T47D (cell line): ENCODE data around the gene SKIDA1.

Experiments
- DNase-seq, 2 experiments: peaks; one replicate each; pipeline versions ENCODE4 v3.0.0 to v3.0.0-alpha.2; 2011 to 2012; ENCODE audit warnings: low read depth in 1 of 2, low spot score in 1 of 2
- JUND ChIP-seq: IDR thresholded peaks from 2 replicates; pipeline ENCODE4 v1.6.1; 2012; ENCODE audit warnings: low read depth
- in situ Hi-C: cut with HindIII; loops from 2 replicates; pipeline ENCODE4 v1.10.0; 2016; ENCODE audit warnings: low sequenced_read_pairs, low pct_unique_long_range_greater_than_20kb

Gene SKIDA1

GRCh38 chr10:21488246-21488956, 37.1 kb downstream of the SKIDA1 start:
- no peak for DNase-seq
- no peak for TF ChIP-seq JUND
- in situ Hi-C loops, result no loop called here

GRCh38 chr10:21487416-21488180, 37.9 kb downstream of the SKIDA1 start:
- in situ Hi-C loops, result no loop called here

GRCh38 chr10:21482821-21483220, 42.7 kb downstream of the SKIDA1 start:
- TF ChIP-seq JUND, result no peak
- DNase-seq, result no peak
- in situ Hi-C loops, result no loop called here

More at GRCh38 chr10:21487416-21488180, 37.9 kb downstream of the SKIDA1 start:
- no peak for DNase-seq
- TF ChIP-seq JUND, result no peak

GRCh38 chr10:21481407-21481806, 44.1 kb downstream of the SKIDA1 start:
- no peak for TF ChIP-seq JUND
- DNase-seq, result no peak
- in situ Hi-C loops, result no loop called here

- DNase-seq, result no peak
- no peak for TF ChIP-seq JUND
- in situ Hi-C loops, result no loop called here
These were observed 45.7 kb downstream of the SKIDA1 start for GRCh38 chr10:21479570-21480315.

- in situ Hi-C loops, result no loop called here
- DNase-seq, result no peak
- no peak for TF ChIP-seq JUND
These were observed 50.1 kb downstream of the SKIDA1 start for GRCh38 chr10:21475393-21475792.

GRCh38 chr10:21473541-21473940, 51.9 kb downstream of the SKIDA1 start:
- DNase-seq, result no peak
- in situ Hi-C loops, result no loop called here
- TF ChIP-seq JUND, result no peak

GRCh38 chr10:21473135-21473534, 52.3 kb downstream of the SKIDA1 start:
- DNase-seq, result no peak
- no peak for TF ChIP-seq JUND
- in situ Hi-C loops, result no loop called here

- DNase-seq, result no peak
- no peak for TF ChIP-seq JUND
- in situ Hi-C loops, result no loop called here
These were observed 57.4 kb downstream of the SKIDA1 start for GRCh38 chr10:21468086-21468485.

- in situ Hi-C loops, result no loop called here
- DNase-seq, result no peak
- TF ChIP-seq JUND, result no peak
These were observed 57.8 kb downstream of the SKIDA1 start for GRCh38 chr10:21467633-21468032.

- peak in 1 of 2 experiments; percentile 6 for DNase-seq
- TF ChIP-seq JUND, result no peak
- in situ Hi-C loops, result no loop called here
These were observed 61.3 kb downstream of the SKIDA1 start for GRCh38 chr10:21464134-21464533.
